ENCODE measurements around the gene METRNL.
"Not testable (repeated sequence)": the region's sequence is repeated elsewhere in the genome, so short reads cannot be mapped to it uniquely, and the experiment has no call there.

The METRNL gene

DNA sequence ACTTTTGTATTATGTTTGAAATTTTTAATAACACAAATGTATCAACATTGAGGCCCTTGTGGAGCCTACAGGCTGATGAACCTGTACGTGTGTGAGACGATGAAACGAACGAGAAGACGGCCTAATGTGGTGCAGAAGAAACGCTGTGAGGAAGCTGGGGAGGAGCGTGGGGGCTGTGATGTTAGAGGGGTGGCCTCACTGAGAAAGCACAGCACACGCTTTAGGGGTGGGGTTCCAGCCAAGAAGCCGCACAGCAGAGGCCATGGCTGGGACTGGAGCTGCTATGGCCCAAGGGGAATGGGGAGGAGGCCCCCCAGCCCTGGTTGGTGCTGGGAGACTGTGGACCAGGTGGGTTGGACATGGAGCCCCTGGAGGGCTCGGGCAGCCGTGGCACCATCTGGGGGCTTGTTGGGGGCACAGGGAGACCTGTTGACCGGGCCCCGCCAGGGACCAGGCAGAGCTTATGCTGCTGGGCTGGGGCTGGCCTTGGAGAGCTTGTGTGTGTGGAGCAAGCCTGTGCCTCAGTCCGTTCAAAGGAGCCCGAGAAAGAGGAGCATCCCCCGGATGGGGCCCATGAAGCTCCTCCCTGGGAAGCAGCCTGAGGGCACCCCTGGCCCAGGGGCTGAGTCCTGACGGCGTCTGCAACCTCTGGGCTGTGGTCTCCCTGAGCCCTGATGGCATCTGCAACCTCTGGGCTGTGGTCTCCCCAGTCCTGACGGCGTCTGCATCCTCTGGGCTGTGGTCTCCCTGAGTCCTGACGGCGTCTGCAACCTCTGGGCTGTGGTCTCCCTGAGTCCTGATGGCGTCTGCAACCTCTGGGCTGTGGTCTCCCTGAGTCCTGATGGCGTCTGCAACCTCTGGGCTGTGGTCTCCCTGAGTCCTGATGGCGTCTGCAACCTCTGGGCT lies 44.7 kb downstream of the METRNL start:
- no peak for DNase-seq (ENCODE audit: low spot score)

DNA sequence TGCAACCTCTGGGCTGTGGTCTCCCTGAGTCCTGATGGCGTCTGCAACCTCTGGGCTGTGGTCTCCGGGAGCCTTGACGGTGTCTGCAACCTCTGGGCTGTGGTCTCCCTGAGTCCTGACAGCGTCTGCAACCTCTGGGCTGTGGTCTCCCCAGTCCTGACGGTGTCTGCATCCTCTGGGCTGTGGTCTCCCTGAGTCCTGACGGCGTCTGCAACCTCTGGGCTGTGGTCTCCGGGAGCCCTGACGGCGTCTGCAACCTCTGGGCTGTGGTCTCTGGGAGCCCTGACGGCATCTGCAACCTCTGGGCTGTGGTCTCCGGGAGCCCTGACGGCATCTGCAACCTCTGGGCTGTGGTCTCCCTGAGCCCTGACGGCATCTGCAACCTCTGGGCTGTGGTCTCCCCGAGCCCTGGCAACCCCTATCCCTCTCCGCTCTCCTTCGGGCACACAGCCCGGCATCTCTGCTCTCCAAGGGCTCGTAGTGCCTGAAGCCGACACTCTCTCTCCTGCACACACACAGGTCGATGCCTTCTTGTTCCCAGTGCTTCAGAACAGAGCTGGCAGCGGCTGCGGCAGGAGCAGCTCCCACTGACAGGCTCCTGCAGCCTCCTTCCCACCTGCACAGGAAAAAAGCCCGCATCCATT lies 45.6 kb downstream of the METRNL start:
- no peak for DNase-seq (ENCODE audit: low spot score)

DNA sequence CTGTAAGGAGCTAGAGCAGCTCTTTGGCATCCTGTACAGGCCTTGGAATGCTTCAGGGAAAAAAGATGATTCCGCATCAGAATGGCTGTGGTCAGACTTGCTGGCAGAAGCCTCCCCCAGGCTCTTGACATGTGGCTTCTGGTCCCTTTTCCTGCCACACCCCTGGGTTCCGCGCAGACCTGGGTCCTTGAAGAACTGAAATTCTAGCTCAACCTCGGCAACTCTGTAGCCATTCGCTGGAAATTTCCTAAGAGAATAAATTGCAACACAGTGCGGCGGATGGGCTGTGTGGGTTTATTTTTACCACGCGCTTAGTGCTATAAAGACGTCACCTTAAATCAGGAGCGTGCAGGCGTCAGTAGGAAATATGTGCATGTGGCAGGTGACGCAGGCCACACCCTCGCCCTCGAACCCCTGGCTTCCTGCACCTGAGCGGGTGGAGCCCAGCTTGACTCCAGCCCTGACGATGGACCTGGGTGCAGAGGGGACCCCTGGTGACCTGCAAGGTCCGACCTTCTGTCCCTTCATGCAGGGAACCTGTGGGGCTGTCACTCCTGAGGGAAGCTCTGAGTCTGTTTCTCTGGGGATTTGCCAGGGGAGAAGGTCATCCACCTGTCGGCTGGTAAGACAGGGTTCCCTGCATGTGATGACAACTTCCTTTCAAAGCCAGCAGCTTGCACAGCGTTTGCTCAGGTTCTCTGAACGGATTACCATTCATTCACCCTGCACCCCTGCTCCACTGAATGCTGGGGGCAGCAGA lies 46.3 kb downstream of the METRNL start:
- DNase-seq (ENCODE audit: low spot score) = no peak

DNA sequence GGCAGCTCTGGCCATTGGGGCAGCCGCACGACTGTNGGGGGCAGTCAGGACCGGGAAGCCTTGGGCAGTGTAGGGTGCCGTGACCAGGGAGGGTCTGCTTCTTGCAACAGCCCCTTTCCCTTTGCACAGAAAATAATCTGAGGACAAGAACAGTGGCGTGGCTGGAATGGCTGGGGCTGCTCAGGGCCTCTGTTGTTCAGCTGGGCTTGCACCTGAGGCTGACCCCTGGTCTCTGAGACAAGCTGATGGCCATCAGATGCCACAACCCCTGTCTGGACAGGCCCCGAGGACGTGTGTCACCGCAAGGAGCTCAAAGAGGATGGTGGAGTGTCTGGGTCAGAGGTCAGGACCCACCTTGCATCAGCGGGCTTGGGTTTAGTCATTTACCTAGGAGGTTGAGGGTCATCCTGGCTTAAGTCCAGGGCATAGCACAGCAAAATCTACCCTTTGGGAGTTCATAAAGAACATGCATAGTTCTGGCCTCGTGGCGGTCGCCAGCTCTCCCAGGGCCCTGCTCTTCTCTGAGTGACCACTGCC lies 46.9 kb downstream of the METRNL start:
- no peak for DNase-seq (ENCODE audit: low spot score)

DNA sequence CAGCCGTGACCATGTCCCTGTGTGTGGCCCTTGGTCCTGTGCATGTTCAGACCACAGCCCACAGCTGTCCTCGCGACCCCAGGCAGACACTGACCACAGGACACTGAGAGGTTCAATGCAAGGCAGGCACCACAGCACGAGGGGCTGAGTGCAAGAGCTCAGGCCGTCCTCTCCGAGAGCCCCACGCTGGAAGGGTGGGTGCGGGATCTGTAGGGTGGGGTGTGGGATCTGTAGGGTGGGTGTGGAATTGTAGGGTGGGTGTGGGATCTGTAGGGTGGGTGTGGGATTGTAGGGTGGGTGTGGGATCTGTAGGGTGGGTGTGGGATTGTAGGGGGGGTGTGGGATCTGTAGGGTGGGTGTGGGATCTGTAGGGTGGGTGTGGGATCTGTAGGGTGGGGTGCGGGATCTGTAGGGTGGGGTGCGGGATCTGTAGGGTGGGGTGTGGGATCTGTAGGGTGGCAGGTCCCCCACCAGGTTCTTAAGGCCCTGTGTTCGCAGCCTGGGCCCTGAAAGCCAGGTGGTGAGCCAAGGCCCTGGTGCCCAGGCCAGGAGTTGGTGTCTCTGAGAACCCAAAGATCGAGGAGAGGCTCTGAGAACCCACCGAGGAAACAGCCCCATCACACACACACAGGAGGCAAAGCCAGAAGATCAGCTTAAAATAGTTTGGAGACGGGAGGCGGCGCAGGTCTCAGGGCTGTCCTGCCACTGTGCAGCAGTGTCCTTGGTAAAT lies 48.2 kb downstream of the METRNL start:
- DNase-seq (ENCODE audit: low spot score) = no peak

DNA sequence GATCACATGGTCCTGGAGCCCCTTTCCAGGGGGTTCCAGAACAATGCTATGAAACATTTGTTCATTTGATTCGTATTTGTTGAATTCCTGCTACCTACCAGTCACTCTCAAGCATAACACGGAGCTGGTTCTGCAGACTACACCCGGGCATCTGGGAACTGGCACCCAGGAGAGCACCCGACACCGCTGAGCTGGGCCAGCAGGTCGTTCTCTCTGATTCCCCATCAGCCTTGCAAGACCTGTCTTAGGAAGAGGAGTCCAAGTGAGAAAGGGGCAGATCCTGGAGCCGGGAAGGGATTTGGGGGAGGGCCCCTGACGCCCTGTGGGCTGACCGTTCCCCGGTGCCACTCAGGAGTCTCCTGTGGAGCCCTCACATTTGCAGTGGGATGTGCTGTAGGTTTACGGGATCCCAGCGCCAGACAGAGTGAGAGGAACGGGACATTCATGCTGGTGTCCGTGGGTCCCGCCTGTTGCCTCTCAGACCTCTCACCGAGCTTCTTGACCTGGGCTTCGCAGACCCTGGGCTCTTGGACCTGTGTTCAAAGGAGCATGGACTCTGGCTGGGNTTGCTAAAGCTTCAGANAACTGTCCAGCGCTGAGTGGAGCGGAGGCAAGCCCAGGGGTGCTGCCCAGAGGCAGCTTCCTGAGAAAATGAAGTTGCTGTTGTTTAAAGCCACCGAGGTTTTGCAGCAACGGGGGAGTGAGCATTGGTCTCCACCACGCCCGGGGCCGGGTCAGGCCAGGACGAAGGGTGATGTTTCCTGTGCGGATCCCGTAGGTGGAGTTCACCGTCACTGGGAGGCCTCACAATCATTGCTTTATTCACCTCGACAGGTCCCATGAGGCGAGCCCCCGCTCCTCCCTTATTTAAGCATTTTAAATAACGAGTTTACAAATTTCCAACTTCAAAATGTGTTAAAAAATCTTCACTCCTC lies 49.2 kb downstream of the METRNL start:
- no peak for DNase-seq (ENCODE audit: low spot score)

DNA sequence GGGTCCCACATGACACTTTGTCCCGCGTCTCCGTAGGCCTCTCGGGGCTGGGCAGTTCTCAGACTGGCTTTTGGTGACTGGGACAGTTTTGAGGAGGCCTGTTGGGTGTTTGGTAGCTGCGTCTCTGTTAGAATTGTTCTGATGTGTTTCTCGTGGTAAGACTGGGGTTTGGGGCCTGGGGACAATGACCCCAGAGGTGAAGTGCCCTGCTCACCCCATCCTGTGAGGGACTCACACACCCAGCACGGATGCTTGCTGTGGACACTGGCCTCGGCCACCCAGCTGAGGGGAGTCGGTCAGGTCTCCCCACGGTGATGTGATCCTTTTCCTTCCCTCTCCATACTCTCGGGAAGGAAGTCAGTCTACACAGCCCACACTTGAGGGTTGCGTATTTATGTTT lies 50.3 kb downstream of the METRNL start:
- DNase-seq (ENCODE audit: low spot score) = no peak

DNA sequence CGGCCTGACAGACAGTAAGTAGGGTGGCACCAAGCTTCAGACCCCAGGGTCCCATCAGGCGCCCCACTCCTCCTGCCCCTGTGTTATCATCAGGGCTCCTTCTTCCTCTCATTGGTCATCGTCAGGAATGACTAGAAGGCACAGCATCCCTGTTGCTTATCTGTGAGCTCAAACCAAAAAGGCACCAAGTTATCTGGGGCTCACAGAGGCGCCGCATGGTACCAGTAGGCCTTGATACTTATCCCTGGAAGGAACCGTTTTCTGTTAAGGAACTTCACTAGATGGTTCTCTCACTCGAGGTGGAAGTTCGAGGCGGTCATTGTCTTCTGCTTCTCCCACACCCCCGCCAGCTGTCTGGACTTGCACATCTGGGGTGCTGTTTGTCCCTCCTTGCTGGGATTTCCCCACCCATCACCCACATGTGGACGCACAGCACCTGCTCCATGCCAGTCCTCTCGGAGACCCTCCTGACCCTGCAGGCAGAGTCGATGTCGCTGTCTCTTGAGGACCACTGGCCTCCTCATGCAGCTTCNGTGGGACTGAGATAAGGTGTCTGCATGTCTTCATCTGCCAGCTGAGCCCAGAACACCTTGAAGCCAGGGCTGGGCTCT lies 52.1 kb downstream of the METRNL start:
- DNase-seq (ENCODE audit: low spot score) = no peak

DNA sequence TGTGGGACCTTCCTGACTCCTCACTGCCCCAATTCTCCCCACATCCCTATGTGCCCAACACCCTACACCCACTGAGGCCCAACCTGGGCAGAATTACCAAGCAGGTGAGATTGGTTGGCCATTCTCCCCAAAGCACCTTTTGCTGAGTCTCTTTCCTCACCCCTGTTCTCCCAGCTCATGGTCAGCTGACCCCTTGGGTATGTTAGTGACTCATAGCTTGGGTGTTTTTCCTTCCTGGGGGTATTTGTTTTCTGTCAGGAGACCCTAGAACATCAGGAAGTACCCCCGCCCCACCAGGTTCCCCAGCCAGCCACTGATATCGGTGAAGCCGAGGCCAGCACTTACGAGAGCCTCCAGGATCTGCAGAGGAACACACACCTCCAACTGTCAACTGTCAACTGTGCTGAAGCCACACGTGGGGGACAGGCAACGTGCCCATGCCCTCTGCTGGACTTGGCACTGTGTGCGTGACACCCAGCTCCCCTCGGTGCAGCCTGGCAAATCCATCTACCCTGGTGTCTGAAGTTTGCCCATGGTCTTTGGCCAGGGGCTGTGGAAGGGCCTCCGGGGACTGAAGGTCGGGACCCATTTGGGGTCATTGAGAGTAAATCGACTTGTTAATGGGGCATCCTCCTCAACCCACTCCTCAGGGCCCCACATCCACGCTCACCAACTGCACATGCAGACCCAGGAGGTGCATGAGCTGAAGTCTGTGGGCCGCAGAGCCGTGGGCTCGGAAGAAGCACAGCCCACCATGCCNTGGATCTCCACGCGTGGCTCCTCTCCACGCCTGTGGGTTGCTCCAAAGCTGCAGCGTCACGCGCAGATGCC lies 53.1 kb downstream of the METRNL start:
- no peak for DNase-seq (ENCODE audit: low spot score)

DNA sequence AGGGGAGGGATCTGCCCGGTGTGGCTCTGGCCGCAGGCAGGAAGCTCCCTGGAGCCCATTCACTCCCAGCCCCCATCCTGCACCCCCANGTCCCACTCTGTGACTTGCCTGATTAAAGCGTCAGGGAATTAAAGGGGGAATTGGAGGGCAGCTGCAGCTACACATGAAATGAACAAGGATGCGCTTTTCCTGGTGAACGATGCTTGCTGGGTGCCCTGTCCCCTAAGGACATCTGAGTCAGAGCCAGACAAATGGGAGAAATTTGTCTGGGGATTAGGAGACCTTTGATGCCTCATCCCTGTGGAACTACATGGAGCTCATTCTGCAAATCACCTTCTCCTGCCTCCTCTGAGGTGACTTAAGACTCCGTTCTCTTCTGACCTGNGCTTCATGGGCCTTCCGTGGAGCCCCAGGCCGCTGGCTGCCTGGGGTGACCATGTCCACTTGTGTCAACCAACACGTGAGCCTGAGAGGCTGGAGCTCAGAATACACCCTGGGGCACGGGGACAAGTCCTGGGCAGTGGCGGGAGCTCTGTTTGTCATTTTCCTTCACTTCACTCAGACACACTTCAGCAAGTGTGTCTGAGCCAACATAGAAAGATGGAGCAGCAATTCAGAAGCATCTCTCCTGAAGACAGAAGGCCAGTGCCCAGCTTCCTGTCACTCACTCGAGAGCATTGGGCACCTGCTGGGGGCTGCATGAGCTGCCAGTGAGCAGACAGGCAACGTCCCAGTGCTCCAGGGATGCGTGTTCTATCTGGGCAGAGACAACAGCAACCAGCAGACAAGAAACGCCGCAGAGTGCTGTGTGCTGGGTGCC lies 54.1 kb downstream of the METRNL start:
- peak; percentile 34 for DNase-seq (ENCODE audit: low spot score)

DNA sequence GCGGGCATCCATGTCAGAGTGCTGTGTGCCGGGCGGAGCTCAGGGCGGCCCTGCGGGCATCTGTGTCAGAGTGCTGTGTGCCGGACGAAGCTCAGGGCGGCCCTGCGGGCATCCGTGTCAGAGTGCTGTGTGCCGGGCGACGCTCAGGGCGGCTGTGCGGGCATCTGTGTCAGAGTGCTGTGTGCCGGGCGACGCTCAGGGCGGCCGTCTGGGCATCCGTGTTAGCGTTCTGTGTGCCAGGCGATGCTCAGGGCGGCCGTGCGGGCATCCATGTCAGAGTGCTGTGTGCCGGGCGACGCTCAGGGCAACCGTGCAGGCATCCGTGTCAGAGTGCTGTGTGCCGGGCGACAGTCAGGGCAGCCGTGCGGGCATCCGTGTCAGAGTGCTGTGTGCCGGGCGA lies 55.0 kb downstream of the METRNL start:
- DNase-seq (ENCODE audit: low spot score) = not testable (repeated sequence)

DNA sequence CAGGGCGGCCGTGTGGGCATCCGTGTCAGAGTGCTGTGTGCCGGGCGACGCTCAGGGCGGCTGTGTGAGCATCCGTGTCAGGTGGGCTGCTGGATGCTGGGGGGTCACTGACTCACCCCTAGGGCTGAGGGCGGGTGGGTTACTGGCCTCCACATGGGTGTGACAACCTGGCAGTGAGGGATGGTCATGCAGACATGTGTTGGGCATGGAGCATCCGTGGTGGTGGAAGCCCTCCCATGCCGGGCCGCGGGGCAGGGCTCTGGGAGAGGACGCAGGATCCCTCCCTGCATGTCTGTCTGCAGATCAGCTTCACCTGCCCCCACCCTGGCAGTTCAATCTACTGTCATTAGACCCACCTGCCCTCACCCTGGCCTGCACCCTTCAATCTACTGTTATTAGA lies 56.3 kb downstream of the METRNL start:
- peak; percentile 37 for DNase-seq (ENCODE audit: low spot score)

DNA sequence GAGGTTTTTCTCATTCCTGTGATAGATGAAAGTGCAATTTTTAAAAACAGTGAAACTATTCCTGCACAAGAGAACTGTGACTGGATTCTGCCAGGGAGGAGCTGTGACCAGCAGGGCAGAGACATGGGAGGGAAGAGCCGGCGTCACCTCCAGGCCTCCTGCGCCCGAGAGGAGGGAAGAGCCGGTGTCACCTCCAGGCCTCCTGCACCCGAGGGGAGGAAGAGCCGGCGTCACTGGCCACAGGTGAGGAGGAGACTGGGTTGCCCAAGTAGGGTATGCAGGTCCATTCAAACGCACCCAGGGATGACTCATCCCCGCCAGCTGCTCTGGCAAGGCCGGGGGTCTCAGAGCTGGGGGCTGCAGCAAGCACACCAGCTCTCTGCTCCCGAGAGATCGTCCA lies 56.7 kb downstream of the METRNL start:
- peak; percentile 37 for DNase-seq (ENCODE audit: low spot score)

DNA sequence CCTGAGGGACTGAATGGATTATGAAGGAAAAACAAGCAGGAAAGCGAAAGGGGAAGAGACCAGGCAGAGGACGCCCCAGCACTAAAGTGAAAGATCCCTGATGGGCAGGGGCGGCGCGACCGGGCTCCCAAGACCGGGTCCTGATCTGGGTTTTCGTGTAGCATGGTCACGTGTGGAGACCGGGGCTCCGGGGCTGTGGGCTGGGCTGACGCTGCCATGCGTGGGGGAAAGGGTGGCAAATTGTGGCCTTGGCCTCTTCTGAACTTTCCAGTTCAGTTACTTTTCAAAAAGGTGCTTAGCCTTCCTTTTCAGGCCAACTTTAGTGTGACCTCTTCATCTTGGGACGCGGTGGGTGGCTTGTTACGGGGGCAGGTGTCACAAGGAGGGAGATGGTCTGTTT lies 57.5 kb downstream of the METRNL start:
- DNase-seq (ENCODE audit: low spot score) = peak; percentile 38

DNA sequence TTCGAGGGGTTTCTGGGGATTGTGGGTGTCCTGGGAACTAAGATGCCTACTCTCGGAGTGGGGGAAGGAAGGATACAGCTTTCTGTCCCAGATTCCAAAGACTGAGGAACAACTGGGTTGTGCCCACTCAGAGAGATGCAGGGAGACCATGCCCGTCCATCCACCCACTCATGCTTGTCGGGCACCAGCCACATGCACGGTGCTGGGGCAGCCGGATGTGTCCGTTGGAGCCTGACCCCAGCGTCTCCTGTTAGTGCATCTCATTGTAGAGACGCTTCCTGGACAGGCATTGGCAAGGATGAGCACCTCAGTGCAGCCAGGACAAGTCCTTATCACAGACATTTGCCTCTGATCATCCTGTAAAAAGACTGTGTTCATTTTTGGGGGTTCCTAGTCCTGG lies 58.1 kb downstream of the METRNL start:
- peak; percentile 38 for DNase-seq (ENCODE audit: low spot score)

DNA sequence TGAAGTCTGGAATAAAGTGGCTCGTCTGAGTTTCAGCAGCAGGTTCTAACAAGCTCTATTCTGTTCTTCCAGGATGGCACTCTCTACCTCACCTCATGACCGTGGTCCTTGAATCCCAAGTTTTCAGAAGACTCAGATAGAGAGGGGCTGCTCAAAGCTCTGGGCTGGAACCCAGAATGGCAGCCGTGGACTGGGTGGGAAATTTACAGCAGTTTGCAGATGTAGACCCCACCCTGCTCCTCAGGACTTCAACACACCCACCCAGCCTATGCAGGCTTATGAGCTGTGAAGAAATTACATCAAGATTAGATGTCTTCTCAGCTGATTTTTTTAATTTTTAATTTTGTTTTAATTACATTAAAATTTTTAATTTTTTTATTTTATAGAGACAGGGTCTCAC lies 59.4 kb downstream of the METRNL start:
- DNase-seq (ENCODE audit: low spot score) = peak; percentile 25

DNA sequence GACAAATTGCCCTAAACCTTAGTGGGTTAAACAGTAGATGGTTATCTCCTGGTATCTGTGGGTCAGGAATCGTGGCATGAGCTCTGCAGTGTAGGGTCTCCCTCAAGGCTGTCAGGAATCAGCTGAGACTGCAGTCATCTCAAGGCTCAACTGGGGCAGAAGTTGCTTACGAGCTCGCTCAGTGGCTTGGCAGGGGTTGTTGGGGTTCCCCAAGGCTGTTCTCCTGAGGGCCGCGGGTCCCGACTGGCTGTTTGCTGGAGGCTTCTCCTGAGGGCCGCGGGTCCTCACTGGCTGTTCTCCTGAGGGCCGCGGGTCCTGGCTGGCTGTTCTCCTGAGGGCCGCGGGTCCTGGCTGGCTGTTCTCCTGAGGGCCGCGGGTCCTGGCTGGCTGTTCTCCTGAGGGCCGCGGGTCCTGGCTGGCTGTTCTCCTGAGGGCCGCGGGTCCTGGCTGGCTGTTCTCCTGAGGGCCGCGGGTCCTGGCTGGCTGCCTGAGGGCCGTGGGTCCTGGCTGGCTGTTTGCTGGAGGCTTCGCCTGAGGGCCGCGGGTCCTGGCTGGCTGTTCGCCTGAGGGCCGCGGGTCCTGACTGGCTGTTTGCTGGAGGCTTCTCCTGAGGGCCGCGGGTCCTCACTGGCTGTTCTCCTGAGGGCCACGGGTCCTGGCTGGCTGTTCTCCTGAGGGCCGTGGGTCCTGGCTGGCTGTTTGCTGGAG lies 60.3 kb downstream of the METRNL start:
- DNase-seq (ENCODE audit: low spot score) = peak; percentile 37

DNA sequence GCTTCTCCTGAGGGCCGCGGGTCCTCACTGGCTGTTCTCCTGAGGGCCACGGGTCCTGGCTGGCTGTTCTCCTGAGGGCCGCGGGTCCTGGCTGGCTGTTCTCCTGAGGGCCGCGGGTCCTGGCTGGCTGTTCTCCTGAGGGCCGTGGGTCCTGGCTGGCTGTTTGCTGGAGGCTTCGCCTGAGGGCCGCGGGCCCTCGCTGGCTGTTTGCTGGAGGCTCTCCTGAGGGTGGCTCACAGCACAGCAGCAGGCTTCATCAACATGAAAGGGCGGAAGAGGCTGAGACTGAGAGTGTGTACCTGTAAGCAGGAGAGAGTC lies 60.8 kb downstream of the METRNL start:
- not testable (repeated sequence) for DNase-seq (ENCODE audit: low spot score)
